Lower lobe of right lung (tissue), 2 donors: ENCODE measurements around the gene KDM4B. TPM values are rescaled to one million over a fixed set of nuclear protein-coding genes. Genes with fewer than 3 reads are reported as not detected.

Source experiments
- ATAC-seq, 2 donors: fragments of 200-7000 bp; cut with Tn5 transposase; one replicate each; pipeline ENCODE4 v1.9.1; 2020 to 2022; ENCODE audit warnings: mild to moderate bottlenecking in 2 of 2, moderate library complexity in 2 of 2
- DNase-seq: peaks from one replicate; pipeline ENCODE4 v3.0.0-alpha.2; 2020
- H3K27ac ChIP-seq: fragments of 200-600 bp; one replicate; pipeline ENCODE4 v1.8.0; 2022
- H3K27me3 ChIP-seq: fragments of 200-600 bp; one replicate; pipeline ENCODE4 v1.8.0; 2022; ENCODE audit warnings: low read depth
- H3K36me3 ChIP-seq: fragments of 200-600 bp; one replicate; pipeline ENCODE4 v1.8.0; 2022; ENCODE audit warnings: mild to moderate bottlenecking
- H3K4me1 ChIP-seq: fragments of 200-600 bp; one replicate; pipeline ENCODE4 v1.8.0; 2022
- H3K4me3 ChIP-seq: fragments of 200-600 bp; one replicate; pipeline ENCODE4 v1.8.0; 2022; ENCODE audit warnings: mild to moderate bottlenecking
- H3K9me3 ChIP-seq: fragments of 200-600 bp; one replicate; pipeline ENCODE4 v1.8.0; 2022
- intact Hi-C: fragments of 100-400 bp; cut with DNase I; formaldehyde crosslinking; loops from one replicate; pipeline ENCODE4 v1.11.0; 2022
- total RNA-seq: library from RNA; stranded (reverse); fragmentation: NEBNext Ultra II Directional; extraction: Animal tissue kit (Norgen Biotek cat#: 25700); gene quantifications from one replicate; pipeline ENCODE4 v1.2.1, GENCODE V29; 2021
- TF ChIP-seq, protein P1 (sequence below): fragments of 200-600 bp; IDR thresholded peaks from one replicate; pipeline ENCODE4 v1.8.0; 2022; ENCODE audit warnings: antibody characterized with exemption, mild to moderate bottlenecking
- donor health status: DM: no; HTN: yes; CAD: no; lungs with severe emphysema.

Gene KDM4B
- total RNA-seq, 1 donor from 2014 or later, result 40.3 TPM

- DNase-seq, result no peak
- Histone ChIP-seq H3K4me1 (no peaks in the 10 kb centered on the region), H3K36me3 (peaks cover 16% of the 10 kb centered on the region), H3K27ac (no peak overlapping the region), H3K9me3 (no peaks in the 10 kb centered on the region), H3K4me3 (no peak overlapping the region), H3K27me3 (no peaks in the 10 kb centered on the region)
- ATAC-seq, result peak in 1 of 2 donors; percentile 49
- TF ChIP-seq, protein P1, sequence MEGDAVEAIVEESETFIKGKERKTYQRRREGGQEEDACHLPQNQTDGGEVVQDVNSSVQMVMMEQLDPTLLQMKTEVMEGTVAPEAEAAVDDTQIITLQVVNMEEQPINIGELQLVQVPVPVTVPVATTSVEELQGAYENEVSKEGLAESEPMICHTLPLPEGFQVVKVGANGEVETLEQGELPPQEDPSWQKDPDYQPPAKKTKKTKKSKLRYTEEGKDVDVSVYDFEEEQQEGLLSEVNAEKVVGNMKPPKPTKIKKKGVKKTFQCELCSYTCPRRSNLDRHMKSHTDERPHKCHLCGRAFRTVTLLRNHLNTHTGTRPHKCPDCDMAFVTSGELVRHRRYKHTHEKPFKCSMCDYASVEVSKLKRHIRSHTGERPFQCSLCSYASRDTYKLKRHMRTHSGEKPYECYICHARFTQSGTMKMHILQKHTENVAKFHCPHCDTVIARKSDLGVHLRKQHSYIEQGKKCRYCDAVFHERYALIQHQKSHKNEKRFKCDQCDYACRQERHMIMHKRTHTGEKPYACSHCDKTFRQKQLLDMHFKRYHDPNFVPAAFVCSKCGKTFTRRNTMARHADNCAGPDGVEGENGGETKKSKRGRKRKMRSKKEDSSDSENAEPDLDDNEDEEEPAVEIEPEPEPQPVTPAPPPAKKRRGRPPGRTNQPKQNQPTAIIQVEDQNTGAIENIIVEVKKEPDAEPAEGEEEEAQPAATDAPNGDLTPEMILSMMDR, result no peak
- intact Hi-C loops, result no loop called here
These were observed 27.8 kb downstream of the KDM4B start for GRCh38 chr19:4996701-4997100.

- DNase-seq, result no peak
- TF ChIP-seq, protein P1, result no peak
- H3K27me3 ChIP-seq, result no peaks in the 10 kb centered on the region
- H3K4me3 ChIP-seq, result no peak overlapping the region
- no peak overlapping the region for H3K27ac ChIP-seq
- peaks cover 16% of the 10 kb centered on the region for H3K36me3 ChIP-seq
- intact Hi-C loops, result no loop called here
- no peak for ATAC-seq
- peaks cover 3% of the 10 kb centered on the region for H3K4me1 ChIP-seq
- H3K9me3 ChIP-seq, result no peaks in the 10 kb centered on the region
These were observed 28.4 kb downstream of the KDM4B start for GRCh38 chr19:4997297-4997696.

- intact Hi-C loops, result no loop called here
- ATAC-seq, result no peak
These were observed 31.3 kb downstream of the KDM4B start for GRCh38 chr19:5000120-5000611.

DNA sequence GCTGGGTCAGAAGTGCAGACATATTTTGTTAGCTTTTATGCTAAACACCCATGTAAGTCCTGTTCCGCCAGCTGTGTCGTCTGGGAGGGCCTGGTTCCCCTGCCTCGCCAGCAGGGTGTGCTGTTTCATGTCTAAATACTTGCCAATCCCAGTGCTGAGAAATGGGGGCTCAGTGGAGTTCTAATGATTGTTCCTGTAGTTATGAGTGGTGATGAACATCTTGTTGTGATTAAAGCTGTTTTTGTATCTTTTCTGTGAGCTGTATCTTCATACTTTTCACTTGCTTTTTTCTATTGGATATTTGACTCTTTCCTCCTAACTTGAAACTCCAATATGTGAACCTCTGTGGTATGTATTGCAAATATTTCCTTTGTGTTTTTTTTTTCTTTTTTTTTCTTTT lies 32.7 kb downstream of the KDM4B start:
- no peaks in the 10 kb centered on the region for H3K27me3 ChIP-seq
- TF ChIP-seq, protein P1, result peak; percentile 62
- no peak overlapping the region for H3K4me3 ChIP-seq
- H3K4me1 ChIP-seq, result peaks cover 12% of the 10 kb centered on the region
- DNase-seq, result no peak
- ATAC-seq, result peak in 1 of 2 donors; percentile 31
- no peaks in the 10 kb centered on the region for H3K9me3 ChIP-seq
- no peak overlapping the region for H3K27ac ChIP-seq
- intact Hi-C loops, result no loop called here
- H3K36me3 ChIP-seq, result peaks cover 5% of the 10 kb centered on the region

More at GRCh38 chr19:5000120-5000611, 31.3 kb downstream of the KDM4B start:
- H3K27me3 ChIP-seq, result no peaks in the 10 kb centered on the region
- peaks cover 12% of the 10 kb centered on the region for H3K36me3 ChIP-seq
- TF ChIP-seq, protein P1, result no peak
- DNase-seq, result no peak
- no peak overlapping the region for H3K27ac ChIP-seq
- peaks cover 5% of the 10 kb centered on the region for H3K4me1 ChIP-seq
- H3K9me3 ChIP-seq, result no peaks in the 10 kb centered on the region
- H3K4me3 ChIP-seq, result no peak overlapping the region

- Histone ChIP-seq H3K9me3 (no peaks in the 10 kb centered on the region), H3K4me3 (no peak overlapping the region), H3K27me3 (no peaks in the 10 kb centered on the region), H3K36me3 (no peaks in the 10 kb centered on the region), H3K27ac (no peak overlapping the region), H3K4me1 (peaks cover 12% of the 10 kb centered on the region)
- TF ChIP-seq, protein P1, result no peak
- ATAC-seq, result no peak
- DNase-seq, result no peak
- intact Hi-C loops, result no loop called here
These were observed 33.2 kb downstream of the KDM4B start for GRCh38 chr19:5002143-5002542.
